ENCODE measurements around the gene LYSMD2.

Gene LYSMD2

GRCh38 chr15:51751697-51752683, 14.5 kb upstream of the LYSMD2 start:
- DNase-seq: no peak

- peak; percentile 34 for DNase-seq
Observed at GRCh38 chr15:51750792-51751696, 13.6 kb upstream of the LYSMD2 start, which contains the start of gene TMOD2. Gene TMOD2 (plus strand): TSS chr15:51751597. CDS start chr15:51766442, 14,845 bp downstream.

GRCh38 chr15:51750186-51750585, 12.7 kb upstream of the LYSMD2 start:
- no peak for DNase-seq

- no peak for DNase-seq
Observed at GRCh38 chr15:51749307-51749706, 11.9 kb upstream of the LYSMD2 start.

- DNase-seq: no peak
Observed at GRCh38 chr15:51739061-51739712, 1.7 kb upstream of the LYSMD2 start.

GRCh38 chr15:51738553-51738952, 1.1 kb upstream of the LYSMD2 start:
- DNase-seq: no peak

GRCh38 chr15:51736751-51737521, 519 bp downstream of the LYSMD2 start:
- peak; percentile 62 for DNase-seq

- DNase-seq: peak; percentile 23
Observed at GRCh38 chr15:51736069-51736468, 1.4 kb downstream of the LYSMD2 start.

- DNase-seq: peak; percentile 21
Observed at GRCh38 chr15:51735228-51736010, 2.0 kb downstream of the LYSMD2 start.

- no peak for DNase-seq
Observed at GRCh38 chr15:51732646-51733045, 4.8 kb downstream of the LYSMD2 start.

GRCh38 chr15:51731549-51732267, 5.7 kb downstream of the LYSMD2 start:
- DNase-seq: peak; percentile 5

GRCh38 chr15:51727141-51727897, 10.1 kb downstream of the LYSMD2 start:
- DNase-seq: peak; percentile 24

- DNase-seq: peak; percentile 43
Observed at GRCh38 chr15:51726302-51727073, 11.0 kb downstream of the LYSMD2 start.

GRCh38 chr15:51724673-51725072, 12.8 kb downstream of the LYSMD2 start:
- DNase-seq: no peak

GRCh38 chr15:51724199-51724598, 13.3 kb downstream of the LYSMD2 start:
- no peak for DNase-seq

GRCh38 chr15:51721199-51721960, 16.1 kb downstream of the LYSMD2 start:
- no peak for DNase-seq

- DNase-seq: no peak
Observed at GRCh38 chr15:51720201-51720995, 17.1 kb downstream of the LYSMD2 start.
